ENCODE data around the gene SH3PXD2B. TPM values are rescaled to one million over a fixed set of nuclear protein-coding genes. Genes with fewer than 3 reads are reported as not detected.

The SH3PXD2B gene
- total RNA-seq, 1 experiment from 2014 or later: 12.9 TPM

DNA sequence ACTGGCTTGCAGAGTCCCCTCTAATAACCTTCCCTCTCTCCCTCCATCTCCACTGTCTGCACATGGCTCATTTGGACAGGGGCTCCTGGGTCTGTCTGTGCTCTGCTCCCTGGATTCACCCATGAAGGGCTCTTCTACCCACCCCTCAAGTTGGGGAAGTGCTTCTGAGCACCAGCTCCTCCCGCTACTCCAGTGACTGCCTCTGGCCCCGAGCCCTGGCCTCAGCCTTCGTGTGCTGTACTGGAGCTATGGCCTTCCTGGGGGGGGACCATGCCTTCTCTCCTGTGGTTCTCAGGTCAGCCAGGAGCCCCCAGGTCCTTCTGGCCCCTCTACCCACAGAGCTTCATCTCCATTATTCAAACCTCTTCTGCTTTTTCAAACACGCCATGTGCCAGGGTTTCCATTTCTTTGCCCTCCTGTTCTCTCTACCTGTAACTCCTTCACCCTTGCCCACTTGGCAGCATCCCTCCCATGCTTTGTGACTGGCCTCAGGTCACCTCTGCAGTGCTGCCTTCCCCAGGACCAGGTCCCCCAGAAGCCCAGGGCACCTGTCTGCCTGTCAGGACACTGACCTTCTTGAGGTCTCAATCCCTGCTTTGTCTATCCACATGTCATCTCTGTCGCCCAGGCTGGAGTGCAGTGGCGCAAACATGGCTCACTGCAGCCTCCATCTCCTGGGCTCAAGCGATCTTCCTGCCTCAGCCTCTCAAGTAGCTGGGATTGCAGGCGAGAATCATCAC lies 9.5 kb downstream of the SH3PXD2B start:
- ChIA-PET POLR2A (no interaction called here), CTCF (no interaction called here)
- Mint-ChIP-seq H3K4me1 (ENCODE audit: low read depth, unreplicated experiment) (peaks cover 8% of the 10 kb centered on the region), H3K4me3 (ENCODE audit: unreplicated experiment) (no peak overlapping the region), H3K9me3 (ENCODE audit: unreplicated experiment) (no peaks in the 10 kb centered on the region), H3K36me3 (ENCODE audit: insufficient read depth, unreplicated experiment) (no peaks in the 10 kb centered on the region), H3K27me3 (ENCODE audit: insufficient read depth, unreplicated experiment) (no peaks in the 10 kb centered on the region), H3K27ac (ENCODE audit: unreplicated experiment) (peak overlapping the region; percentile 6)
- TF ChIP-seq, protein P1, sequence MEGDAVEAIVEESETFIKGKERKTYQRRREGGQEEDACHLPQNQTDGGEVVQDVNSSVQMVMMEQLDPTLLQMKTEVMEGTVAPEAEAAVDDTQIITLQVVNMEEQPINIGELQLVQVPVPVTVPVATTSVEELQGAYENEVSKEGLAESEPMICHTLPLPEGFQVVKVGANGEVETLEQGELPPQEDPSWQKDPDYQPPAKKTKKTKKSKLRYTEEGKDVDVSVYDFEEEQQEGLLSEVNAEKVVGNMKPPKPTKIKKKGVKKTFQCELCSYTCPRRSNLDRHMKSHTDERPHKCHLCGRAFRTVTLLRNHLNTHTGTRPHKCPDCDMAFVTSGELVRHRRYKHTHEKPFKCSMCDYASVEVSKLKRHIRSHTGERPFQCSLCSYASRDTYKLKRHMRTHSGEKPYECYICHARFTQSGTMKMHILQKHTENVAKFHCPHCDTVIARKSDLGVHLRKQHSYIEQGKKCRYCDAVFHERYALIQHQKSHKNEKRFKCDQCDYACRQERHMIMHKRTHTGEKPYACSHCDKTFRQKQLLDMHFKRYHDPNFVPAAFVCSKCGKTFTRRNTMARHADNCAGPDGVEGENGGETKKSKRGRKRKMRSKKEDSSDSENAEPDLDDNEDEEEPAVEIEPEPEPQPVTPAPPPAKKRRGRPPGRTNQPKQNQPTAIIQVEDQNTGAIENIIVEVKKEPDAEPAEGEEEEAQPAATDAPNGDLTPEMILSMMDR (IDR thresholded peaks at IDR 0.05; ENCODE audit: insufficient read depth in 1 of 2, low read depth in 1 of 2, low read length in 1 of 2, severe bottlenecking in 1 of 2, unreplicated experiment in 1 of 2): no peak
- Histone ChIP-seq H3K9me3 (no peaks in the 10 kb centered on the region), H3K4me3 (ENCODE audit: low read depth, low read length) (no peak overlapping the region), H3K4me1 (no peaks in the 10 kb centered on the region), H3K36me3 (ENCODE audit: control insufficient read depth, insufficient read depth, low read length) (no peaks in the 10 kb centered on the region), H3K27me3 (replicated peaks; ENCODE audit: control insufficient read depth, insufficient read depth, low read length) (no peaks in the 10 kb centered on the region)
- peak in 1 of 2 experiments; percentile 14 for DNase-seq
- intact Hi-C loops (cut with micrococcal nuclease; ENCODE audit: unreplicated experiment): no loop called here
- BruUV-seq (replicated peaks): no TSS peak

DNA sequence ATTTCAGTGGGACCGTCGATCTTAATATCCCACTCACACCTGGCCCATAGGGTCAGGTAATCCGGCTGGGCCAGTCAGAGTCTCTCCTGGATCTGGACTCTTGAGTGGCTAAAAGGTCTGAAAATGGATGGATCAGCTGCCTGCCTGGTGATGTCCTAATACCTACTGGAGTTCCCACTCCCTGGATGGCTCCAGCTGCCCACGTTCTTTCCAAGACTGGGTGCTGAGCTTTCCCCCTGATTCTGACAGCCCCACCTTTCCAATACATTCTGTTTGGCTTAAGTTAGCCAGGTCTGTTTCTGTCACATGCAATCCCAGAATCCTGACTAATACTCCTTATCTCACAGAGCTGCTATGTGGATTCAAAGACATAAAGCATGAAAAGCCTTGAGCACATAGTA lies 10.2 kb downstream of the SH3PXD2B start:
- Histone ChIP-seq H3K9me3 (no peaks in the 10 kb centered on the region), H3K36me3 (ENCODE audit: control insufficient read depth, insufficient read depth, low read length) (no peaks in the 10 kb centered on the region), H3K4me3 (ENCODE audit: low read depth, low read length) (no peak overlapping the region), H3K27me3 (replicated peaks; ENCODE audit: control insufficient read depth, insufficient read depth, low read length) (no peaks in the 10 kb centered on the region), H3K4me1 (no peaks in the 10 kb centered on the region)
- TF ChIP-seq, protein P1 (IDR thresholded peaks at IDR 0.05; ENCODE audit: insufficient read depth in 1 of 2, low read depth in 1 of 2, low read length in 1 of 2, severe bottlenecking in 1 of 2, unreplicated experiment in 1 of 2): no peak
- ChIA-PET POLR2A (interaction anchor here (0.7 kb wide), 1 partner anchor 10 kb away, joined by 3 read pairs; the partner anchor contains the start of gene SH3PXD2B), CTCF (no interaction called here)
- Mint-ChIP-seq H3K36me3 (ENCODE audit: insufficient read depth, unreplicated experiment) (no peaks in the 10 kb centered on the region), H3K27me3 (ENCODE audit: insufficient read depth, unreplicated experiment) (no peaks in the 10 kb centered on the region), H3K9me3 (ENCODE audit: unreplicated experiment) (no peaks in the 10 kb centered on the region), H3K4me3 (ENCODE audit: unreplicated experiment) (no peak overlapping the region), H3K27ac (ENCODE audit: unreplicated experiment) (no peak overlapping the region), H3K4me1 (ENCODE audit: low read depth, unreplicated experiment) (peaks cover 8% of the 10 kb centered on the region)
- intact Hi-C loops (cut with micrococcal nuclease; ENCODE audit: unreplicated experiment): no loop called here
- DNase-seq: no peak
- BruUV-seq (replicated peaks): no TSS peak

DNA sequence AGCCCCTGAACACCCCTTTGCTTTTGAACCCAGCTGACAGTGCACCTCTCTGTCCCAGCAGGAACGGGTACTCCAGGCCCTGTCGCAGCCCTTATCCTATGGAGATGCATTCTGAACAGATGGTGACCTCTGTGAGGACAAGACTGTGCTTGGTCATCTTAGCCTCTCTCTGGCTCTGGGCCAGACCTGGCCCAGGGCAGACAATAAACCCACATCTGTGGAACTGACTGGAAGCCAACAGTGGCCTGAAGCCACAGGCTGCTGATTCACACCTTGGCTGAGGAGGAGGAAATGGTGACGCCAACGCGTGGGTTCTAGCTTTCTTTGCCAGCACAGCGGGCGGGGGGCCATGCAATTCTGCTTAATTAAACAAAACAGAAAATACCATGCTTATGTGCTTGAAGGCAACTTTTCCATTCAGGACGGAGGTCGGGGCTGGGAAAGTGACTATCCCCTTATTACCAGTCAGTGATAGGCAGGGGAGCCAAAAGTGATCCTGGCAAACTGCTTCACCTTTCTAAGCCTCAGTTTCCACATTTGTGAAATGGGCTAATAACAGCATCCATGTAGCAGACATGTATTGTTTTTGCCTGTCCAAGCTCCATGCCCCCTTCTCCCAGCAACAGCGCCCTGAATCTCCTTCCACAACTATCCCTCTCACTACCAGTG lies 10.8 kb downstream of the SH3PXD2B start:
- Histone ChIP-seq H3K27me3 (replicated peaks; ENCODE audit: control insufficient read depth, insufficient read depth, low read length) (no peaks in the 10 kb centered on the region), H3K9me3 (no peaks in the 10 kb centered on the region), H3K4me1 (no peaks in the 10 kb centered on the region), H3K4me3 (ENCODE audit: low read depth, low read length) (no peak overlapping the region), H3K36me3 (ENCODE audit: control insufficient read depth, insufficient read depth, low read length) (no peaks in the 10 kb centered on the region)
- ChIA-PET CTCF (no interaction called here), POLR2A (interaction anchor here (0.7 kb wide), 1 partner anchor 10 kb away, joined by 3 read pairs; the partner anchor contains the start of gene SH3PXD2B)
- Mint-ChIP-seq H3K36me3 (ENCODE audit: insufficient read depth, unreplicated experiment) (no peaks in the 10 kb centered on the region), H3K27me3 (ENCODE audit: insufficient read depth, unreplicated experiment) (no peaks in the 10 kb centered on the region), H3K4me1 (ENCODE audit: low read depth, unreplicated experiment) (peaks cover 8% of the 10 kb centered on the region), H3K27ac (ENCODE audit: unreplicated experiment) (no peak overlapping the region), H3K9me3 (ENCODE audit: unreplicated experiment) (no peaks in the 10 kb centered on the region), H3K4me3 (ENCODE audit: unreplicated experiment) (no peak overlapping the region)
- DNase-seq: no peak
- intact Hi-C loops (cut with micrococcal nuclease; ENCODE audit: unreplicated experiment): no loop called here
- no TSS peak for BruUV-seq (replicated peaks)
- TF ChIP-seq, protein P1 (IDR thresholded peaks at IDR 0.05; ENCODE audit: insufficient read depth in 1 of 2, low read depth in 1 of 2, low read length in 1 of 2, severe bottlenecking in 1 of 2, unreplicated experiment in 1 of 2): no peak
